ENCODE results near the gene YWHAH.

YWHAH gene

GRCh38 chr22:31987218-31987617 lies 42.9 kb downstream of the YWHAH start:
- TF ChIP-seq CTCF (IDR thresholded peaks at IDR 0.05; ENCODE audit: low read depth, low read length): no peak
- DNase-seq (ENCODE audit: low read depth in 2 of 2): no peak
- no peak overlapping the region for H3K4me3 ChIP-seq (replicated peaks in 1 of 2; ENCODE audit: low read depth in 2 of 2, low read length in 2 of 2)

- no peak for TF ChIP-seq CTCF (IDR thresholded peaks at IDR 0.05; ENCODE audit: low read depth, low read length)
- no peak for DNase-seq (ENCODE audit: low read depth in 2 of 2)
- no peak overlapping the region for H3K4me3 ChIP-seq (replicated peaks in 1 of 2; ENCODE audit: low read depth in 2 of 2, low read length in 2 of 2)
Measured at GRCh38 chr22:31991102-31991839, 46.9 kb downstream of the YWHAH start.

- DNase-seq (ENCODE audit: low read depth in 2 of 2): no peak
- peak; percentile 13 for TF ChIP-seq CTCF (IDR thresholded peaks at IDR 0.05; ENCODE audit: low read depth, low read length)
- no peak overlapping the region for H3K4me3 ChIP-seq (replicated peaks in 1 of 2; ENCODE audit: low read depth in 2 of 2, low read length in 2 of 2)
Measured at GRCh38 chr22:31995046-31995445, 50.7 kb downstream of the YWHAH start.

GRCh38 chr22:31995807-31996206 lies 51.5 kb downstream of the YWHAH start:
- no peak for DNase-seq (ENCODE audit: low read depth in 2 of 2)
- H3K4me3 ChIP-seq (replicated peaks in 1 of 2; ENCODE audit: low read depth in 2 of 2, low read length in 2 of 2): no peak overlapping the region
- no peak for TF ChIP-seq CTCF (IDR thresholded peaks at IDR 0.05; ENCODE audit: low read depth, low read length)

GRCh38 chr22:31998784-31999385 lies 54.5 kb downstream of the YWHAH start:
- H3K4me3 ChIP-seq (replicated peaks in 1 of 2; ENCODE audit: low read depth in 2 of 2, low read length in 2 of 2): no peak overlapping the region
- TF ChIP-seq CTCF (IDR thresholded peaks at IDR 0.05; ENCODE audit: low read depth, low read length): no peak

GRCh38 chr22:32000181-32000580 lies 55.8 kb downstream of the YWHAH start:
- no peak overlapping the region for H3K4me3 ChIP-seq (replicated peaks in 1 of 2; ENCODE audit: low read depth in 2 of 2, low read length in 2 of 2)
- TF ChIP-seq CTCF (IDR thresholded peaks at IDR 0.05; ENCODE audit: low read depth, low read length): no peak
- no peak for DNase-seq (ENCODE audit: low read depth in 2 of 2)

More at GRCh38 chr22:31998784-31999385, 54.5 kb downstream of the YWHAH start:
- no peak for DNase-seq (ENCODE audit: low read depth in 2 of 2)
